Activated CD8-positive, alpha-beta memory T cell treated with anti-CD3 and anti-CD28 coated beads for 4 hours (primary cell): ENCODE data around the gene TMIGD1.

Experiments
- DNase-seq, 2 donors: peaks; one replicate each; pipeline ENCODE4 v3.0.0-alpha.2; 2020; ENCODE audit warnings: low read depth in 2 of 2

The TMIGD1 gene

GRCh38 chr17:30290077-30290476 is 43.8 kb downstream of the TMIGD1 start:
- DNase-seq = no peak

GRCh38 chr17:30279156-30279555 is 54.7 kb downstream of the TMIGD1 start:
- no peak for DNase-seq

- no peak for DNase-seq
These were observed 55.8 kb downstream of the TMIGD1 start for GRCh38 chr17:30278032-30278431.

- no peak for DNase-seq
These were observed 57.9 kb downstream of the TMIGD1 start for GRCh38 chr17:30275911-30276310.

- no peak for DNase-seq
These were observed 59.0 kb downstream of the TMIGD1 start for GRCh38 chr17:30274887-30275286.

DNA sequence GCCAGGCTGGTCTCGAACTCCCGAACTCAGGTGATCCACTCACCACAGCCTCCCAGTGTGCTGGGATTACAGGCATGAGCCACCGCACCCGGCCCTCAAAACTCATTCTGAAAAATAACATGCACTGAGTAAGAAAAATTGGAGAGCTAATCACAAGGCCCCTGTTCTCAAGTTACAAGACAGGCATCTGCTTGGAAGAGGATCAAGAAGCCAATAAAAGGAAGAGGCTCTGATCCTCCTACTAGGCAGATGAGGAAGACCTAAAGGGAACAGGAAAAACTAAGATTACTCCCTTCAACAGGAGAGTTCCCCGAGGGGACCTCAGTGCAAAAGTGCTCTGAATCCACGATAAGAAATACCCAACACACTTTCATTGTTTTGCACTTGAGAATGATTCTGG is 60.5 kb downstream of the TMIGD1 start:
- DNase-seq = no peak

GRCh38 chr17:30271102-30271501 is 62.8 kb downstream of the TMIGD1 start:
- no peak for DNase-seq

DNA sequence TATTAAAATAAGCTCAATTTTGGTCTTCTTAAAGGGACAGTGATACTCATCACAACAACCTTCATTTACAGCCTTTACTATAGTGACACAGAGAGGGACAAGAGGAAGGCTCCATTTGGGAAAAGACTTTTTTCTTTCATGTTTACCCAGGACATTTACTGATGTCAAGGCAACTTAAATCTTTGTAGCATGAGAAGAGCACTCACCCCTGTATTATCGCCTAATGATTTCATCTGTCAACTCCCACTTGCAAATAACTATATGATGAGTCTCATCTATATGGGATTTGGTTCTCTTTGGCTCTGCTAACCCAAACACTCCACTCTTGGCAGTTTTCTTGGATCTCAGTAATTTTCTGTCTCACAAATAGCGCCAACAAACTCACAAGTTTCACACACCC is 66.2 kb downstream of the TMIGD1 start:
- no peak for DNase-seq
